Transverse colon (tissue), 4 donors: Measurements from ENCODE around the gene NKRF. TPM values are rescaled to one million over a fixed set of nuclear protein-coding genes. Genes with fewer than 3 reads are reported as not detected.

Source experiments
- DNase-seq: peaks from one replicate; pipeline ENCODE4 v3.0.0-alpha.2; 2019
- H3K27ac ChIP-seq, 4 donors: fragments of 200-600 bp; sonication (generic); 2 replicates each; pipeline ENCODE4 v1.5.1; 2016 to 2018; ENCODE audit warnings: inconsistent platforms in 4 of 4
- H3K27me3 ChIP-seq: fragments of 200-600 bp; sonication (generic); 2 replicates; pipeline ENCODE4 v1.5.1; 2017; ENCODE audit warnings: inconsistent platforms
- H3K36me3 ChIP-seq, 4 donors: fragments of 200-600 bp; sonication (generic); 2 replicates each; pipeline ENCODE4 v1.5.1; 2017 to 2019; ENCODE audit warnings: inconsistent platforms in 4 of 4
- H3K4me1 ChIP-seq, 4 donors: fragments of 200-600 bp; sonication (generic); 2 replicates each; pipeline ENCODE4 v1.5.1; 2017 to 2020; ENCODE audit warnings: inconsistent platforms in 4 of 4
- H3K4me3 ChIP-seq, 4 donors: fragments of 200-600 bp; sonication (generic); 1 replicate in 1 of 4; 2 replicates in 3 of 4; pipeline versions ENCODE4 v1.5.1 to v1.6.1; 2017 to 2019; ENCODE audit warnings: inconsistent platforms in 4 of 4
- H3K9me3 ChIP-seq, 2 donors: fragments of 200-600 bp; sonication (generic); 2 replicates each; pipeline ENCODE4 v1.5.1; 2017 to 2019; ENCODE audit warnings: inconsistent platforms in 2 of 2
- CTCF ChIP-seq, 5 experiments: fragments of 200-600 bp in 3 of 5; fragments of 450-650 bp in 2 of 5; sonication (generic) in 3 of 5; IDR thresholded peaks; 1 replicate in 2 of 5; 2 replicates in 3 of 5; pipeline ENCODE4 v1.5.1; 2016 to 2017; ENCODE audit warnings: antibody characterized with exemption in 5 of 5, inconsistent platforms in 3 of 5, mild to moderate bottlenecking in 2 of 5, moderate library complexity in 1 of 5
- EP300 ChIP-seq: sonication (generic); formaldehyde crosslinking; IDR thresholded peaks from one replicate; pipeline ENCODE4 v1.6.1; 2017; ENCODE audit warnings: antibody characterized with exemption, low read depth
- POLR2A ChIP-seq: fragments of 450-650 bp; IDR thresholded peaks from one replicate; pipeline ENCODE4 v1.6.1; 2016; ENCODE audit warnings: antibody characterized with exemption, mild to moderate bottlenecking, moderate library complexity
- POLR2AphosphoS5 ChIP-seq, 3 donors: sonication (generic); formaldehyde crosslinking; IDR thresholded peaks; one replicate each; pipeline ENCODE4 v1.6.1; 2016; ENCODE audit warnings: antibody characterized with exemption in 3 of 3
- WGBS, 2 donors: methylation state at CpG; one replicate each; pipeline ENCODE4 v1.1.5; 2018; ENCODE audit warnings: low coverage in 1 of 2; 5-methylcytosine and 5-hydroxymethylcytosine counted together
- in situ Hi-C, 4 donors: fragments of 200-750 bp; cut with MboI; loops; one replicate each; pipeline versions ENCODE4 v1.15.0 to v1.15.1; 2017; ENCODE audit warnings: low sequenced_read_pairs in 3 of 4, low pct_ligation_motif_present in 1 of 4, low pct_unique_long_range_greater_than_20kb in 1 of 4
- intact Hi-C: fragments of 100-400 bp; cut with DNase I; formaldehyde crosslinking; loops from one replicate; pipeline ENCODE4 v1.15.1; 2023; ENCODE audit warnings: low total_unique reads
- small RNA-seq, 4 donors: library from RNA; depleted of rRNA; stranded (forward); fragments of <200 nt; gene quantifications; one replicate each; pipeline ENCODE3, GENCODE V24; 2016
- total RNA-seq, 4 donors: library from RNA; depleted of rRNA; stranded (reverse); fragments of >200 nt; gene quantifications; one replicate each; pipeline ENCODE4 v1.1.0, GENCODE V29; 2016

Gene NKRF
- total RNA-seq, 4 donors from 2014 or later = 1.5 to 6.8 (median 3.3) TPM

DNA sequence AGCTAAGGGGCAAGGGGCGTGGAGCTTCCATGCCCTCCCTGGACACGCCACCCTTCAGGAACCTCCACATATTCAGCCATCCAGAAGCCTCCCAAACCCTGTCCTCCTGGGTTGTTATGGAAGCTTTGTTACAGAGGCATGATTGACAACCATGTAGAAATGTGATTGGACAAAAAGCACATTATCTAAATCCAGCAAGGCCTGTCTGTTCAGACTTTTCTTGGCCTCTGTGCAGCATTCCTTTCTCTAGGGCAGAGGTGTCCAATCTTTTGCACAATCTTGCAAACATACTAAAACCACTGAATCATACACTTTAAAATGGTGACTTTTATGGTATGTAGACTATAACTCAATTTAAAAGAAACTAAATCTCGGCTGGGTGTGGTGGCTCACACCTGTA lies 53.7 kb downstream of the NKRF start:
- no peak overlapping the region for H3K4me3 ChIP-seq
- H3K4me1 ChIP-seq = no peaks in the 10 kb centered on the region
- 79% methylated on average over 3 of the region's 3 CpGs; no CpG with 5 or more reads in 1 of the 2 donors for WGBS, 2 donors
- TF ChIP-seq POLR2AphosphoS5 (IDR thresholded peaks at IDR 0.05) (no peak), EP300 (no peak)
- intact Hi-C loops (no loop called here), in situ Hi-C loops (no loop called here)
- no peak for DNase-seq
- no peaks in the 10 kb centered on the region for H3K27me3 ChIP-seq
- H3K9me3 ChIP-seq = no peaks in the 10 kb centered on the region
- peak overlapping the region in 1 of 4 donors; percentile 43 for H3K27ac ChIP-seq
- H3K36me3 ChIP-seq = no peaks in the 10 kb centered on the region

DNA sequence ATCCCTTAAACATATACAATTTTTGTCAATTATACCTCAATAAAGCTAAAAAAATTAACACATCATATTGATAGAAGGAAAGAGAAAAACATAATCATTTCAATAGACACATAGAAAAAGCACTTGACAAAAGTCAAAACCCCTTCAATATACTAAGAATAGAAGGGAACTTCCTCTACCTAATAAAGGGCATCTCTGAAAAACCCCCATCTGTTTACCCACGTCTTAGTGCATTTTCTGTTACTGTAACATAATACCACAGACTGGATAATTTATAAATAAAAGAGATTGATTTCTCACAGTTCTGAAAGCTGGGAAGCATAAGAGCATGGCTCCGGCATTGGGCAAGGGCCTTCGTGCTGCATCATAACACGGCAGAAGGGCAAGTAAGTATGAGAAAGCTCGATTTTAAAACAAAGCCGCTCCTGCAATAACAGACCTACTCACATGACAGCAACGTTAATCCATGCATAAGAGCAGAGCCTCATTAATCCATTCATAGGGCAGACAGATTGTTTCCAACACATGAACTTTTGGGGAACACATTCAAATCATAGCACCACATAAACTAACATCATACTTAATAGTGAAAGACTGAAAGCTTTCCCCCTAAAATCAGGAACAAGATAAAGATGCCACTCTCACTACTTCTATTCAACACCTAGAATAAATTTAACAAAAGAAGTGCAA lies 56.8 kb downstream of the NKRF start:
- TF ChIP-seq POLR2AphosphoS5 (IDR thresholded peaks at IDR 0.05) (no peak), CTCF (IDR thresholded peaks at IDR 0.05) (no peak), POLR2A (no peak), EP300 (no peak)
- in situ Hi-C loops = no loop called here
- Histone ChIP-seq H3K27me3 (no peaks in the 10 kb centered on the region), H3K27ac (no peak overlapping the region), H3K4me3 (no peak overlapping the region), H3K4me1 (no peaks in the 10 kb centered on the region), H3K36me3 (no peaks in the 10 kb centered on the region), H3K9me3 (no peaks in the 10 kb centered on the region)
- intact Hi-C loops = no loop called here
- 50 to 75% methylated on average over 4 to 7 of the region's 7 CpGs for WGBS, 2 donors
- DNase-seq = no peak

- Histone ChIP-seq H3K27me3 (no peaks in the 10 kb centered on the region), H3K36me3 (no peaks in the 10 kb centered on the region), H3K9me3 (no peaks in the 10 kb centered on the region), H3K4me1 (no peaks in the 10 kb centered on the region), H3K27ac (no peak overlapping the region), H3K4me3 (no peak overlapping the region)
- 20 to 77% methylated on average over 1 to 4 of the region's 4 CpGs for WGBS, 2 donors
- DNase-seq = no peak
- in situ Hi-C loops = no loop called here
- intact Hi-C loops = no loop called here
- no peak for TF ChIP-seq EP300
Observed at GRCh38 chrX:119541188-119541587, 65.0 kb downstream of the NKRF start.

DNA sequence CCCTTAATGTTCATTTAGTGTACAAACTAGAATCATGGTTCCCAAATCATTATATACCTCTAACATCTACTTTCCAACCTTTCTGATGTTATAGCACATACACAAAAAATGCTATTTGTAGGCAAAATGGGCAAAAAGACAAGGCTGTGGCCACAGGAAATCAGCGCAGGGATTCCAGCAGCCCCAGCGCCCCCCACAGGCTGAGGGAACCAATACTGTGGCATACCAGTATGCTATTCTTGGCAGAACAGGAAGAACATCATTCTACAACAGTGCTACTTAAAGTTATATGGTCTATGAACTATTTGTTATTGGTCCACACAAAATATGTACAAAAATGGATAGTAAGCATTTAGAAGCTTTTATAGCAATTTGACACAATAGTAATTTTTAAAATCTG lies 66.4 kb downstream of the NKRF start:
- 39% methylated on average over 2 of the region's 2 CpGs; no CpG with 5 or more reads in 1 of the 2 donors for WGBS, 2 donors
- Histone ChIP-seq H3K36me3 (no peaks in the 10 kb centered on the region), H3K9me3 (no peaks in the 10 kb centered on the region), H3K27me3 (no peaks in the 10 kb centered on the region), H3K4me3 (no peak overlapping the region), H3K4me1 (no peaks in the 10 kb centered on the region), H3K27ac (no peak overlapping the region)
- in situ Hi-C loops = no loop called here
- intact Hi-C loops = no loop called here
- DNase-seq = no peak
- no peak for TF ChIP-seq EP300
- TF ChIP-seq CTCF (IDR thresholded peaks at IDR 0.05) = no peak
- no peak for TF ChIP-seq POLR2A
- no peak for TF ChIP-seq POLR2AphosphoS5 (IDR thresholded peaks at IDR 0.05)

Small RNA genes within 50 kb of the gene (small RNA-seq; reads per million reads assigned to genes)
- gene MIR766 = 1.9 to 6.9 (median 5.0) reads per million in 4 donors

Other genes with a start within 250 kb of the NKRF start
- 10 to 100 TPM; 23.3 to 46.4 (median 43.4) TPM for gene SLC25A43, start 207.1 kb downstream of the NKRF start, total RNA-seq
- 1,000 to 10,000 TPM in 1 of 4 donors, 100 to 1,000 TPM in 3; 319 to 1,302 (median 724) TPM for gene SLC25A5, start 138.0 kb downstream of the NKRF start, total RNA-seq
- gene STEEP1, start 41.0 kb downstream of the NKRF start, total RNA-seq = 10 to 100 TPM; 26.9 to 59.5 (median 32.4) TPM
- 10 to 100 TPM; 26.1 to 87.9 (median 72.5) TPM for gene UBE2A, start 31.9 kb downstream of the NKRF start, total RNA-seq
- gene SEPTIN6, start 86.7 kb upstream of the NKRF start, total RNA-seq = 10 to 100 TPM in 3 of 4 donors, 1 to 10 TPM in 1; 9.4 to 88.2 (median 21.8) TPM
- 1 to 10 TPM in 1 of 4 donors, under 1 TPM in 1, not detected in 2; 0.64 to 1.5 TPM for gene SOWAHD, start 152.2 kb upstream of the NKRF start, total RNA-seq
- gene RPL39, start 185.2 kb upstream of the NKRF start, total RNA-seq = 1,000 to 10,000 TPM in 2 of 4 donors, 100 to 1,000 TPM in 2; 246 to 2,878 (median 1,753) TPM
- gene UPF3B, start 246.5 kb upstream of the NKRF start, total RNA-seq = 10 to 100 TPM in 1 of 4 donors, 1 to 10 TPM in 3; 3.4 to 16.8 (median 5.7) TPM